Left ventricle myocardium superior (tissue), 1 donor: ENCODE results near the gene RGS7BP. TPM values are rescaled to one million over a fixed set of nuclear protein-coding genes. Genes with fewer than 3 reads are reported as not detected.

Experiments
- ATAC-seq: fragments of 200-7000 bp; cut with Tn5 transposase; one replicate; pipeline ENCODE4 v1.9.1; 2020; ENCODE audit warnings: mild to moderate bottlenecking, moderate library complexity
- DNase-seq: peaks from one replicate; pipeline ENCODE4 v3.0.0-alpha.2; 2020
- intact Hi-C: fragments of 100-400 bp; cut with micrococcal nuclease; formaldehyde crosslinking; loops from one replicate; pipeline ENCODE4 v1.11.0; 2022
- total RNA-seq: library from RNA; stranded (reverse); fragmentation: NEBNext Ultra II Directional; extraction: Animal tissue kit (Norgen Biotek cat#: 25700); gene quantifications from one replicate; pipeline ENCODE4 v1.2.1, GENCODE V29; 2021
- donor health status: DM: no; HTN: yes; CAD: no; lungs with severe emphysema.

RGS7BP gene
- total RNA-seq, 1 donor from 2014 or later: 6.4 TPM

- no peak for ATAC-seq
- intact Hi-C loops: loop anchor here (10.0 kb wide), 1 partner anchor 111 kb away; the partner anchor contains the start of gene RGS7BP
- DNase-seq: no peak
Observed at GRCh38 chr5:64615895-64616294, 110.1 kb downstream of the RGS7BP start.

DNA sequence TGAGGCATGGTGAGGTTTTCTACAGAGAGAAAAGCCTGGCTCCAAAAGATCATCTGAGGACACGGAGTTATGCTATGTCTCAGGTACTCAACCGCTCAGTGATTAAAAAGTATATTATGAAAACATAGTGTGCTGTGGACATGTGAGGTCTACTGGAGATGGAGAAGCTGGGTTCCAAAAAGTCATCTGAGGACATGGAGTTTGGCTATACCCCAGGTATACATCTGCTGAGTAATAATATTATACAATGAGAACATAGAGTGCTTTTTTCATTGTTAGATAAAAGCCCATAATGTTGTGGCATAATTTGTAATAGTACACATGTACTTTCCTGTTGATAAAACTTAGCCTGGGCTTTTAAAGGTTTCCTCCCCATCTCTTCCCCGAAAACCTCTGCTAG, 113.8 kb downstream of the RGS7BP start:
- peak; percentile 67 for ATAC-seq
- no peak for DNase-seq
- intact Hi-C loops: loop anchor here (10.0 kb wide), 1 partner anchor 115 kb away; the partner anchor contains the start of gene RGS7BP

- DNase-seq (no peak), ATAC-seq (no peak)
- intact Hi-C loops: no loop called here
Observed at GRCh38 chr5:64622991-64623390, 117.2 kb downstream of the RGS7BP start.

DNA sequence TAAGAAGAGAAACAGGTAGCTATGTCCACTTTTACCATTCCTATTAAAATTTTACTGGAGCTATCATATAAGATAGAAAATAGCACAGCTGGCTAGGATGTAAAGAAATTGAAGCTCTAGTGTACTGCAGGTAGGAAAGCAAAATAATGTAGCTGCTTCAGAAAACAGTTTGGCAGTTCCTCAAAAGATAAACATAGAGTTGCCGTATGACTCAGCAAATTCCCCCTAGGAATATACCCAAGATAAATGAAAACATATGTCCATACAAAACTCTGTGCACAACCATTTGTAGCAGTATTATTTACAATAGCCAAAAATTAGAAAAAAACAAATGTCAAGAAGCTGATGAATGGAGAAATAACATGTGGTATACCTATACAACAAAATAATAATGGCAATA, 119.9 kb downstream of the RGS7BP start:
- DNase-seq (no peak), ATAC-seq (no peak)
- intact Hi-C loops: no loop called here

- intact Hi-C loops: no loop called here
- DNase-seq (no peak), ATAC-seq (no peak)
Observed at GRCh38 chr5:64628901-64629300, 123.1 kb downstream of the RGS7BP start.

DNA sequence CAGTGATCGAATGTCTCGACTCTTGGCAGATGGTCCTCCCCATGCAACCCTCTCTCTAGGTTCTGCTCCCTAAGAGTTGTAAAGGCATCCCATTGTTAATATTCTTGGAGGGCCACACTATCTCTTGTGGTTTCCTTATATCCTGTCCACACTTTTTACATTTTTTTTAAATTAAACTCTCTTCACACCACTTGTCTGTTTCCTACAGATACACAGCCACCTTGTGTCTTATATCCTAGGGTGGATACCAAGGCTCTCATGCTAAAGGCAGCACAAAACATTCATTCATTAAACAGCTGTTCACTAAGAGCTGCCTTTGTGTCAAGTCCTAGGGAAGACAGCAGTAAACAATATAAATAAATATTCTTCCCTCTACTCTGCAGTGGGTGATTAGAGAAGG, 124.0 kb downstream of the RGS7BP start:
- intact Hi-C loops: no loop called here
- no peak for DNase-seq
- ATAC-seq: no peak

DNA sequence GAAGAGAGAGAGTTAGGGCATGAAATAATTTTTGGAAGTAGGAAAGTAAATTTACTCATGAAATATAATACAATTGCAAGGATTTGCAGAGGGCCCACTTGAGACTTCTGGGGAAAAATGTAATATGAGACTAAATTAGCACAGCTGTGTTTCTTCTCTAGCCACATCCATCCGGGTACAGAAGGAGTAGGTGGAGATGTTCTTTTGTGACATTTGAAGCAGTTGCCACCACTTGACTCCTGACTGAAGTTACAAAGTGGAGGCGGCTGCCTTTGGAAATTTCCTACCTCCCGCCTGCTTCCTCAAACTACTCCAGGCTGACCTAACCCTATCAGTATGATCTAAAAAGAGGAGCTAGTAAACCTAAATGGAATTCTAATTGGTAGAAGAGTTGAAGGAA, 126.4 kb downstream of the RGS7BP start:
- intact Hi-C loops: no loop called here
- ATAC-seq (no peak), DNase-seq (no peak)

DNA sequence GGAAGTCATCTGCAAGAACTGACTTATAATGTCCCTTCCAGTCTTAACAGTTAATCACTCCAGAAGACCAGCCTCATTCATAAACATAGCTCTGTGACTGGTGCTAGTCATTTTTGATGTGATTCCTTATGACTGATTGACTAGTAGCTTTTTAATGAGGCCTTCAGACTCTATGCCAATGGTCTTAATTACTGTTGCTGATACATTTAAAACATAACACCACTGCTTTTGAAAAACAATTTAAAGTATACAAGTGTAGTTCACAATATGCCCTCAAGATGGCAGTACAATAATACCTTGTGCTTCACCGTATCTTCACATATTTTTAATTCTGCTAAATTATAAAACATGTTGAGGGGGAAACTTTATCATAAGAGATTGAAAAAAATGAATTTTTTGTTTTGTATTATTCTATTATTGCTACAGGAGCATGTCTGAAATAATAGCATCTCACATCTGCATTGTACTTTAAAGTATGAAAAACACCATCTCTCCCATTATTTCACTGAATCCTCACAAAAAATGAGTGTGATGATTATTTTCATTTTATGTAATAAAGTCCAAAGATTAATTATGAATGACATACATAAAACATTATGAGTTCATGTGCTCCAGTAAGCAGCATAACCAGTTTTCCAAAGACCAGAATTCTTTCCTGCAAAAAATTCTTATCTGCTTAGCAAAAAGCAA, 129.3 kb downstream of the RGS7BP start:
- intact Hi-C loops: loop anchor here (2.0 kb wide), 1 partner anchor 150 kb away; no protein-coding TSS in a partner anchor
- ATAC-seq: no peak
- no peak for DNase-seq

GRCh38 chr5:64637144-64637543, 131.3 kb downstream of the RGS7BP start:
- no peak for DNase-seq
- no peak for ATAC-seq
- intact Hi-C loops: no loop called here

- ATAC-seq (no peak), DNase-seq (no peak)
- intact Hi-C loops: no loop called here
Observed at GRCh38 chr5:64637837-64638443, 132.1 kb downstream of the RGS7BP start.

- no peak for DNase-seq
- intact Hi-C loops: no loop called here
- ATAC-seq: no peak
Observed at GRCh38 chr5:64644831-64645230, 139.0 kb downstream of the RGS7BP start.

DNA sequence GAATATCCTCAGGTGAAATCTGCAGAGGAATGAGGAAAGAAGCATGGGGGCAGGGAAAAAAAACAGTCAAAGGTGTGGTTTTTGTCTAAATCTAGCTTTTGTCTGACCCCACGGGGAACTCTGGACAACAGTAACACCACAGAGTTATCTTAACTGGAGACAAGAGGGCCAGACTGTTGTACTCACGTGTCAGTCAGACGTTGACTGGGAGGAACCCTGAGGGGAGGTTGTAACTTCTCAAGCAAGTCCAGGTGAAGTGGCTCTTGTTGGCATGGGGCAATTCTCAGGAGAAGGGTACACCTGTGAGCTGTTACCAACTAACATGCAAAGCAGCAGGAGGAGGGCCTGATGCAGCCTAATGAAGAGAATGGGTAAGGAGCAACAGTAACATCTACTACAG, 140.4 kb downstream of the RGS7BP start:
- intact Hi-C loops: no loop called here
- ATAC-seq: no peak
- no peak for DNase-seq

- intact Hi-C loops: no loop called here
- DNase-seq (no peak), ATAC-seq (no peak)
Observed at GRCh38 chr5:64649512-64649911, 143.7 kb downstream of the RGS7BP start.

DNA sequence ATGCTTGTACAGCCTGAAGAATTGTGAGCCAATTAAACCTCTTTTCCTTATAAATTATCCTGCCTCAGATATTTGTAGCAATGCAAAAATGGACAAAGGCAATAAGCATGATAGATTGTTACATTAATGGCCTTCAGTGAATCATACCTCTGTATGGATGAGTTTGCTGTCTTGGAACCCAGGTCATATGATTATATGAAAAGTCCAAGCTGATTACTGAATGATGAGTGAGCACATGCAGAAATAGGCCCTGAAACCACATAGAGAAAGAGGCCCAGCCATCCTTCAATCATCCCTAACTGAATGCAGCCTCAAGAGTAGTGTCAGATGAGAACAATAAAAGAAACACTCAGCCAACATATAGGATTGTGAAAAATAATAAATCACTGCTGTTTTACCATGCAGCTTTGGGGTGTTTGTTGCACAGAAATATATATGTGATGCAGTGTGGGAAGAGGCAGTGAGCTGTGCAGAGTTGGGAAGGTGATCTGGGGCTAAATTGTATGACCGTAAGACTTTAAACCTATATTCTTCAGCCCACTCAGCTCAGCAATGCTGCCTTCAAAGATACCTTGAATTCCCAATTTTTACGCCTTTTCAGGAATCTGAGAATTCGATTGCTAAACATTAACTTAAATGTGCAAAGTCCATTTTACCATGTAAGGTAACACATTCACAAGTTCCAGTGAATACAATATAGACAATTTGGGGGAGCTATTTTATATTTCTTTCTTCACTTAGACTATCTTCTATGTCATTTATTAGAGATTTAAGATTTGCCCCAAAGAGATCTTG, 148.1 kb downstream of the RGS7BP start:
- intact Hi-C loops: no loop called here
- ATAC-seq: no peak
- no peak for DNase-seq

DNA sequence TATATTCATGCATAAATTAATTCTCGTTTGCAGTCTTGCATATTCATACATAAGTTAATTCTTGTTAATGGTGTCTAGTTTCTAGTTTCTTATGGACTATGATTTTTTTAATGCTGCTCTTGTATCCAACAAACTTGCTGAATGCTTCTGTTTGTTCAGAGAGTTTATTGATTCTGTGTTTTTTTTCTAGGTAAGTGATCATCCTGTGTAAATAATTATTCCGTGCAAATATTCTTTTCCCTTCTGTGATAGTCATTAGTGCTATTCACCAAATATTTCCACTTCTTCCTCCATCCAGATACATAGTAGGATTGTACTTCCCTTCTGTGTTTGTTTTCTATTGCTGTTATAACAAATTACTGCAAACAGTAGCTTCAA, 148.7 kb downstream of the RGS7BP start:
- DNase-seq: no peak
- ATAC-seq: no peak
- intact Hi-C loops: no loop called here

GRCh38 chr5:64655596-64655995, 149.8 kb downstream of the RGS7BP start:
- ATAC-seq (no peak), DNase-seq (no peak)
- intact Hi-C loops: no loop called here

DNA sequence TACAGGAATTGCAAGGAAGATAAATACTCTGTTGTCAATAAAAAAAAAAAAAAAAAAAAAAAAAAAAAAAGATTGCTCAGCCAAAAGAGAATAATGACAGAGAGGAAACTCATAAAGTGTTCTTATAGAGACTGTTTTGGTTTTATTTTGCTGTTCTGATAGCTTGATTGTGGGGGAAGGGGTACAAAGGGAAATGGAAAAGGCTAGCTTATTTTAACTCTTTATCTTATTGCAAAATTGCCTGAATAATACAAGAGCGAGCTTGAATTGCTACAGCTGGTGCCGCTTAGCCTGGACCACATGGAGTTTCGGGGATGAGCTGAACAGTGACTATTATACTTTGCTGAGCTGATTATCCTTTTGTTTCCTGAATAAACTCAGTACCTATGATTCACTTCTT, 153.5 kb downstream of the RGS7BP start:
- ATAC-seq: no peak
- intact Hi-C loops: no loop called here

More for the DNA sequence above, 153.5 kb downstream of the RGS7BP start:
- DNase-seq: no peak
